Sigmoid colon (tissue), 7 donors: ENCODE data around the gene CDH3. TPM values are rescaled to one million over a fixed set of nuclear protein-coding genes. Genes with fewer than 3 reads are reported as not detected.

ENCODE experiments used
- DNase-seq: peaks from one replicate; pipeline ENCODE4 v3.0.0-alpha.2; 2019
- H3K27ac ChIP-seq, 4 donors: fragments of 200-600 bp; sonication (generic); one replicate each; pipeline ENCODE4 v1.5.1; 2016 to 2019; ENCODE audit warnings: mild to moderate bottlenecking in 1 of 4
- H3K27me3 ChIP-seq, 3 donors: fragments of 200-600 bp; sonication (generic); one replicate each; pipeline ENCODE4 v1.5.1; 2019; ENCODE audit warnings: mild to moderate bottlenecking in 1 of 3
- H3K36me3 ChIP-seq, 4 donors: fragments of 200-600 bp; sonication (generic); one replicate each; pipeline ENCODE4 v1.5.1; 2016 to 2019
- H3K4me1 ChIP-seq, 4 donors: fragments of 200-600 bp; sonication (generic); one replicate each; pipeline ENCODE4 v1.5.1; 2017 to 2019
- H3K4me3 ChIP-seq, 4 donors: fragments of 200-600 bp; sonication (generic); one replicate each; pipeline ENCODE4 v1.5.1; 2017 to 2019; ENCODE audit warnings: mild to moderate bottlenecking in 2 of 4, moderate library complexity in 1 of 4
- H3K9me3 ChIP-seq, 4 donors: fragments of 200-600 bp in 3 of 4; sonication (generic) in 3 of 4; one replicate each; pipeline versions ENCODE4 v1.5.1 to v1.6.1; 2013 to 2019
- CTCF ChIP-seq, 4 experiments: fragments of 450-650 bp in 3 of 4; fragments of 200-600 bp in 1 of 4; IDR thresholded peaks; one replicate each; pipeline ENCODE4 v1.5.1; 2016 to 2019; ENCODE audit warnings: antibody characterized with exemption in 4 of 4, mild to moderate bottlenecking in 3 of 4, moderate library complexity in 2 of 4
- EP300 ChIP-seq, 4 donors: sonication (generic); formaldehyde crosslinking; IDR thresholded peaks; one replicate each; pipeline ENCODE4 v1.6.1; 2017; ENCODE audit warnings: antibody characterized with exemption in 4 of 4
- POLR2A ChIP-seq, 2 donors: fragments of 450-650 bp; IDR thresholded peaks; one replicate each; pipeline ENCODE4 v1.6.1; 2016; ENCODE audit warnings: antibody characterized with exemption in 2 of 2, mild to moderate bottlenecking in 2 of 2, moderate library complexity in 2 of 2
- POLR2AphosphoS5 ChIP-seq, 4 donors: sonication (generic); formaldehyde crosslinking; IDR thresholded peaks; one replicate each; pipeline ENCODE4 v1.6.1; 2017; ENCODE audit warnings: antibody characterized with exemption in 4 of 4
- WGBS, 2 donors: extraction: QIAGEN DNeasy Blood & Tissue Kit; methylation state at CpG; one replicate each; pipeline ENCODE4 v1.1.7; 2013; 5-methylcytosine and 5-hydroxymethylcytosine counted together
- intact Hi-C: fragments of 100-400 bp; cut with DNase I; formaldehyde crosslinking; loops from one replicate; pipeline ENCODE4 v1.15.1; 2023
- polyA plus RNA-seq, 3 donors: library from polyadenylated mRNA; stranded (reverse); fragments of 200-250 nt; gene quantifications; one replicate each; pipeline ENCODE4 v1.2.3, GENCODE V29; 2013
- total RNA-seq, 4 donors: library from RNA; depleted of rRNA; stranded (reverse); fragments of >200 nt; gene quantifications; one replicate each; pipeline ENCODE4 v1.1.0, GENCODE V29; 2016
- donor health status: healthy with polysubstance abuse.
- donor health status: Bipolar disorder and iron deficiency.
- donor health status: healthy.

The CDH3 gene
- total and polyA plus RNA-seq, 7 donors: under 0.01 to 4.9 (median 1.5) TPM; not detected in 3

GRCh38 chr16:68655806-68656205 is 10.7 kb downstream of the CDH3 start:
- Histone ChIP-seq H3K9me3 (no peaks in the 10 kb centered on the region), H3K4me3 (no peak overlapping the region), H3K4me1 (peaks cover 0 to 13% (median 11%) of the 10 kb centered on the region in 4 donors), H3K27ac (no peak overlapping the region), H3K36me3 (no peaks in the 10 kb centered on the region), H3K27me3 (peaks cover 0 to 4% (median 0%) of the 10 kb centered on the region in 3 donors)
- intact Hi-C loops: no loop called here
- TF ChIP-seq CTCF (IDR thresholded peaks at IDR 0.05) (no peak), POLR2A (IDR thresholded peaks at IDR 0.05) (no peak), POLR2AphosphoS5 (IDR thresholded peaks at IDR 0.05) (no peak), EP300 (IDR thresholded peaks at IDR 0.05) (no peak)
- DNase-seq: no peak
- 83 to 93% methylated on average over 6 of the region's 6 CpGs for WGBS, 2 donors

- Histone ChIP-seq H3K27ac (no peak overlapping the region), H3K4me1 (peaks cover 0 to 13% (median 11%) of the 10 kb centered on the region in 4 donors), H3K4me3 (no peak overlapping the region), H3K27me3 (peaks cover 0 to 4% (median 0%) of the 10 kb centered on the region in 3 donors), H3K36me3 (no peaks in the 10 kb centered on the region), H3K9me3 (no peaks in the 10 kb centered on the region)
- intact Hi-C loops: no loop called here
- DNase-seq: no peak
- TF ChIP-seq POLR2AphosphoS5 (IDR thresholded peaks at IDR 0.05): no peak
- no peak for TF ChIP-seq EP300 (IDR thresholded peaks at IDR 0.05)
- no peak for TF ChIP-seq CTCF (IDR thresholded peaks at IDR 0.05)
- TF ChIP-seq POLR2A (IDR thresholded peaks at IDR 0.05): no peak
- WGBS, 2 donors: 77 to 83% methylated on average over 2 of the region's 2 CpGs
These were observed 11.6 kb downstream of the CDH3 start for GRCh38 chr16:68656751-68657150.

- intact Hi-C loops: no loop called here
- no peak for DNase-seq
- WGBS, 2 donors: 46 to 65% methylated on average over 13 of the region's 13 CpGs
- no peaks in the 10 kb centered on the region for H3K9me3 ChIP-seq
- peak overlapping the region in 1 of 4 donors; percentile 7 for H3K27ac ChIP-seq
- no peak overlapping the region for H3K4me3 ChIP-seq
- H3K36me3 ChIP-seq: no peaks in the 10 kb centered on the region
- peaks cover 0 to 4% (median 0%) of the 10 kb centered on the region in 3 donors for H3K27me3 ChIP-seq
- H3K4me1 ChIP-seq: peaks cover 0 to 13% (median 11%) of the 10 kb centered on the region in 4 donors
- no peak for TF ChIP-seq CTCF (IDR thresholded peaks at IDR 0.05)
- no peak for TF ChIP-seq POLR2A (IDR thresholded peaks at IDR 0.05)
- no peak for TF ChIP-seq EP300 (IDR thresholded peaks at IDR 0.05)
- no peak for TF ChIP-seq POLR2AphosphoS5 (IDR thresholded peaks at IDR 0.05)
These were observed 13.3 kb downstream of the CDH3 start for GRCh38 chr16:68658341-68658973.

GRCh38 chr16:68658974-68659360 is 13.9 kb downstream of the CDH3 start:
- 9 to 58% methylated on average over 1 of the region's 1 CpG for WGBS, 2 donors
- H3K36me3 ChIP-seq: no peaks in the 10 kb centered on the region
- no peak for TF ChIP-seq CTCF (IDR thresholded peaks at IDR 0.05)
- no peak for TF ChIP-seq POLR2A (IDR thresholded peaks at IDR 0.05)
- TF ChIP-seq EP300 (IDR thresholded peaks at IDR 0.05): no peak
- TF ChIP-seq POLR2AphosphoS5 (IDR thresholded peaks at IDR 0.05): no peak

More at GRCh38 chr16:68658974-68659360, 13.9 kb downstream of the CDH3 start:
- DNase-seq: no peak
- intact Hi-C loops: no loop called here
- Histone ChIP-seq H3K4me1 (peaks cover 0 to 13% (median 11%) of the 10 kb centered on the region in 4 donors), H3K9me3 (no peaks in the 10 kb centered on the region), H3K27ac (peak overlapping the region in 1 of 4 donors; percentile 7), H3K4me3 (no peak overlapping the region), H3K27me3 (peaks cover 0 to 4% (median 0%) of the 10 kb centered on the region in 3 donors)
